WTC11 (cell line): ENCODE results near the gene SPECC1L. TPM values are rescaled to one million over a fixed set of nuclear protein-coding genes. Genes with fewer than 3 reads are reported as not detected.

Source experiments
- ATAC-seq: fragments of 200-7000 bp; cut with Tn5 transposase; 2 replicates; pipeline ENCODE4 v1.10.0; 2021; ENCODE audit warnings: mild to moderate bottlenecking, moderate library complexity
- CTCF ChIA-PET: fragments of 300-600 bp; sonication (Branson Sonifier 250); formaldehyde crosslinking; loops from one replicate; lab custom pipeline; 2021; ENCODE audit warnings: antibody characterized with exemption; lab: Charles Lee
- POLR2A ChIA-PET: fragments of 350-600 bp; sonication (Branson Sonifier 250); formaldehyde crosslinking; loops from one replicate; lab custom pipeline; 2021; ENCODE audit warnings: antibody characterized with exemption; lab: Charles Lee
- DNase-seq: peaks from one replicate; pipeline ENCODE4 v3.0.0; 2021; ENCODE audit warnings: low spot score
- H3K27ac Mint-ChIP-seq: 2 replicates; pipeline ENCODE4 v1.8.0; 2021; ENCODE audit warnings: mixed read lengths
- H3K27me3 Mint-ChIP-seq: 2 replicates; pipeline ENCODE4 v1.8.0; 2021; ENCODE audit warnings: low read depth, mild to moderate bottlenecking, moderate library complexity, mixed read lengths
- H3K36me3 Mint-ChIP-seq: 2 replicates; pipeline ENCODE4 v1.8.0; 2021; ENCODE audit warnings: mixed read lengths
- H3K4me1 Mint-ChIP-seq: 2 replicates; pipeline ENCODE4 v1.8.0; 2022; ENCODE audit warnings: mixed read lengths
- H3K4me3 Mint-ChIP-seq: 2 replicates; pipeline ENCODE4 v1.8.0; 2021; ENCODE audit warnings: mild to moderate bottlenecking, moderate library complexity, mixed read lengths
- H3K9me3 Mint-ChIP-seq: 2 replicates; pipeline ENCODE4 v1.8.0; 2021; ENCODE audit warnings: mixed read lengths
- ATF2 ChIP-seq: sonication (generic); formaldehyde crosslinking; IDR thresholded peaks from 2 replicates; pipeline ENCODE4 v1.8.1; 2022; ENCODE audit warnings: low read depth, missing genetic modification reagents, borderline replicate concordance
- ATF6 ChIP-seq: sonication (generic); formaldehyde crosslinking; IDR thresholded peaks from 2 replicates; pipeline ENCODE4 v1.8.1; 2023; ENCODE audit warnings: mild to moderate bottlenecking, missing genetic modification reagents
- CREB1 ChIP-seq: sonication (generic); formaldehyde crosslinking; IDR thresholded peaks from 2 replicates; pipeline ENCODE4 v1.8.0; 2023; ENCODE audit warnings: mild to moderate bottlenecking, missing genetic modification reagents
- EMX1 ChIP-seq: fragments of 250-450 bp; sonication (Bioruptor Pico); IDR thresholded peaks from 2 replicates; pipeline ENCODE4 v1.8.0; 2021; ENCODE audit warnings: mild to moderate bottlenecking
- ERG ChIP-seq: fragments of 250-450 bp; sonication (Bioruptor Pico); IDR thresholded peaks from 2 replicates; pipeline ENCODE4 v1.8.0; 2021; ENCODE audit warnings: mild to moderate bottlenecking
- FOXP1 ChIP-seq: sonication (generic); formaldehyde crosslinking; IDR thresholded peaks from 2 replicates; pipeline ENCODE4 v1.8.0; 2022; ENCODE audit warnings: missing genetic modification reagents, mild to moderate bottlenecking, moderate library complexity, borderline replicate concordance
- GTF2I ChIP-seq: fragments of 250-450 bp; sonication (Bioruptor Pico); conservative IDR thresholded peaks from 2 replicates; pipeline ENCODE4 v1.4.0; 2021; ENCODE audit warnings: mild to moderate bottlenecking
- IRF1 ChIP-seq: sonication (generic); formaldehyde crosslinking; IDR thresholded peaks from 2 replicates; pipeline ENCODE4 v1.8.0; 2023; ENCODE audit warnings: missing genetic modification reagents
- MLX ChIP-seq: sonication (generic); formaldehyde crosslinking; IDR thresholded peaks from 2 replicates; pipeline ENCODE4 v1.8.1; 2023; ENCODE audit warnings: mild to moderate bottlenecking, missing genetic modification reagents, moderate library complexity
- MXD4 ChIP-seq: fragments of 250-450 bp; sonication (Bioruptor Pico); IDR thresholded peaks from 2 replicates; pipeline ENCODE4 v1.8.0; 2021; ENCODE audit warnings: mild to moderate bottlenecking, moderate library complexity, borderline replicate concordance
- NFYB ChIP-seq: sonication (generic); formaldehyde crosslinking; conservative IDR thresholded peaks from 2 replicates; pipeline ENCODE4 v1.8.0; 2022; ENCODE audit warnings: low read depth, missing genetic modification reagents
- RELA ChIP-seq: sonication (generic); formaldehyde crosslinking; IDR thresholded peaks from 2 replicates; pipeline ENCODE4 v1.8.1; 2022; ENCODE audit warnings: missing genetic modification reagents, mild to moderate bottlenecking, borderline replicate concordance
- TEAD1 ChIP-seq: sonication (generic); formaldehyde crosslinking; IDR thresholded peaks from 2 replicates; pipeline ENCODE4 v1.8.0; 2022; ENCODE audit warnings: mild to moderate bottlenecking, missing genetic modification reagents
- TP53 ChIP-seq: sonication (generic); formaldehyde crosslinking; IDR thresholded peaks from 2 replicates; pipeline ENCODE4 v1.8.1; 2023; ENCODE audit warnings: mild to moderate bottlenecking, missing genetic modification reagents
- USF2 ChIP-seq: sonication (generic); formaldehyde crosslinking; IDR thresholded peaks from 2 replicates; pipeline ENCODE4 v1.8.1; 2023; ENCODE audit warnings: mild to moderate bottlenecking, missing genetic modification reagents, moderate library complexity
- ZBTB43 ChIP-seq: sonication (generic); formaldehyde crosslinking; IDR thresholded peaks from 2 replicates; pipeline ENCODE4 v1.8.1; 2023; ENCODE audit warnings: mild to moderate bottlenecking, missing genetic modification reagents
- ZNF263 ChIP-seq: sonication (generic); formaldehyde crosslinking; IDR thresholded peaks from 2 replicates; pipeline ENCODE4 v1.8.1; 2022; ENCODE audit warnings: low read depth, mild to moderate bottlenecking, moderate library complexity, missing genetic modification reagents
- total RNA-seq: library from RNA; stranded (reverse); gene quantifications from 3 replicates; pipeline ENCODE4 v1.2.3, GENCODE V29; 2021

The SPECC1L gene
- total RNA-seq, 1 experiment from 2014 or later = 44.6 TPM

GRCh38 chr22:24289114-24289513 is 18.5 kb downstream of the SPECC1L start:
- no peaks in the 10 kb centered on the region for H3K27me3 Mint-ChIP-seq
- H3K36me3 Mint-ChIP-seq = no peaks in the 10 kb centered on the region
- ChIA-PET POLR2A (no interaction called here), CTCF (interaction anchor here (0.5 to 1.3 kb wide), 3 partner anchors 42 to 647 kb away, joined by 3 to 5 read pairs (median 3); no protein-coding TSS in a partner anchor)
- DNase-seq = no peak
- no peak for ATAC-seq
- no peak overlapping the region for H3K4me3 Mint-ChIP-seq
- TF ChIP-seq ATF2 (CRISPR knock-in tag) = no peak
- TF ChIP-seq MXD4 (CRISPR knock-in tag) = no peak
- TF ChIP-seq ERG = no peak
- no peak for TF ChIP-seq TEAD1 (CRISPR knock-in tag)
- TF ChIP-seq RELA (CRISPR knock-in tag) = no peak
- no peak for TF ChIP-seq IRF1 (CRISPR knock-in tag)
- TF ChIP-seq FOXP1 (CRISPR knock-in tag) = no peak
- TF ChIP-seq TP53 (CRISPR knock-in tag) = no peak
- no peak for TF ChIP-seq EMX1 (CRISPR knock-in tag)
- no peak for TF ChIP-seq USF2 (CRISPR knock-in tag)
- H3K27ac Mint-ChIP-seq = peak overlapping the region; percentile 24; the same call in 1 of the 2 replicates
- no peaks in the 10 kb centered on the region for H3K9me3 Mint-ChIP-seq
- peaks cover 40% of the 10 kb centered on the region for H3K4me1 Mint-ChIP-seq

GRCh38 chr22:24289741-24290163 is 19.1 kb downstream of the SPECC1L start:
- no peak for ATAC-seq
- TF ChIP-seq ZBTB43 (CRISPR knock-in tag) (no peak), FOXP1 (CRISPR knock-in tag) (no peak), ATF6 (CRISPR knock-in tag) (no peak), USF2 (CRISPR knock-in tag) (no peak), NFYB (CRISPR knock-in tag) (no peak), CREB1 (CRISPR knock-in tag) (no peak), ZNF263 (no peak), MLX (CRISPR knock-in tag) (no peak), GTF2I (CRISPR knock-in tag) (no peak)
- TF ChIP-seq, all 79 proteins: peak for 0
- Mint-ChIP-seq H3K4me3 (no peak overlapping the region), H3K27ac (peak overlapping the region; percentile 78), H3K4me1 (peaks cover 38% of the 10 kb centered on the region), H3K9me3 (no peaks in the 10 kb centered on the region), H3K36me3 (no peaks in the 10 kb centered on the region), H3K27me3 (no peaks in the 10 kb centered on the region)
- ChIA-PET POLR2A (no interaction called here), CTCF (interaction anchor here (0.5 kb wide), 1 partner anchor 111 kb away, joined by 3 read pairs; no protein-coding TSS in a partner anchor)
- no peak for DNase-seq
